GM10847 (cell line): ENCODE results near the gene PDZD2.

Experiments
- POLR2A ChIP-seq: IDR thresholded peaks from 2 replicates; pipeline ENCODE4 v1.6.1; 2011; ENCODE audit not compliant: insufficient read length; ENCODE audit errors: extremely low read depth

The PDZD2 gene

GRCh38 chr5:31748458-31749172 is 109.7 kb downstream of the PDZD2 start:
- no peak for TF ChIP-seq POLR2A

GRCh38 chr5:31750215-31750614 is 111.3 kb downstream of the PDZD2 start:
- TF ChIP-seq POLR2A: no peak

GRCh38 chr5:31751610-31752009 is 112.7 kb downstream of the PDZD2 start:
- TF ChIP-seq POLR2A: no peak

DNA sequence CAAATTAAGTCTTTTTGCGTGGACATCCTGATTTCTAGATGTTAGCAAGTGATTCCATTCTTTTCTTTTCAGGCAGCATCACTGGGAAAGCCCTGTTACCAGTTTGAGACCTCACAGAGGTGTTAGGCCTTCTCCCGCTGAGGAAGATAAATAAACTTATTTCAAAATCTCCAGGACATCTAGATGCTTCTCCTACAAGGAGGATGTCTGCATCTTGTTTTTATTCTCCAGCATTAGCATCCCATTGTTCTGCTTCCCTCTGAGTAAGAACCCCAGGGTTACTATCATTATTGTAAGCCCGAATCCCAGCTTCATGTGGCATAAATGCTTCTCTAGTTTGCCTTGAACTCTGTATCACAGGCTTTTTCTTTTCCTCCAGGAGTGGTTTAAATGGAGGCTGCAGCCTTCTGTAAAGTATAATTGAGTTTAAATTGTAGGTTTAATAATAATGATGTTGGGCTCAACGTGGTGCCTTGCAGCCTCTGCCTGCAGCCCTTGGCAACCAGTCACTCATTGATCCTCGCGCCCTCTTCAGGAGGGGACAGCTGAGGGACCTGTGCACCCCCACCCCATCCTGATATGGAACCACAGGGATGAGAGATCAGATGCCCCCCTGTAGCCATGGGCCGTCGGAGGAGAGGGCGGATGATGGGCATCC is 114.9 kb downstream of the PDZD2 start:
- no peak for TF ChIP-seq POLR2A

GRCh38 chr5:31754358-31754704 is 115.4 kb downstream of the PDZD2 start:
- no peak for TF ChIP-seq POLR2A

DNA sequence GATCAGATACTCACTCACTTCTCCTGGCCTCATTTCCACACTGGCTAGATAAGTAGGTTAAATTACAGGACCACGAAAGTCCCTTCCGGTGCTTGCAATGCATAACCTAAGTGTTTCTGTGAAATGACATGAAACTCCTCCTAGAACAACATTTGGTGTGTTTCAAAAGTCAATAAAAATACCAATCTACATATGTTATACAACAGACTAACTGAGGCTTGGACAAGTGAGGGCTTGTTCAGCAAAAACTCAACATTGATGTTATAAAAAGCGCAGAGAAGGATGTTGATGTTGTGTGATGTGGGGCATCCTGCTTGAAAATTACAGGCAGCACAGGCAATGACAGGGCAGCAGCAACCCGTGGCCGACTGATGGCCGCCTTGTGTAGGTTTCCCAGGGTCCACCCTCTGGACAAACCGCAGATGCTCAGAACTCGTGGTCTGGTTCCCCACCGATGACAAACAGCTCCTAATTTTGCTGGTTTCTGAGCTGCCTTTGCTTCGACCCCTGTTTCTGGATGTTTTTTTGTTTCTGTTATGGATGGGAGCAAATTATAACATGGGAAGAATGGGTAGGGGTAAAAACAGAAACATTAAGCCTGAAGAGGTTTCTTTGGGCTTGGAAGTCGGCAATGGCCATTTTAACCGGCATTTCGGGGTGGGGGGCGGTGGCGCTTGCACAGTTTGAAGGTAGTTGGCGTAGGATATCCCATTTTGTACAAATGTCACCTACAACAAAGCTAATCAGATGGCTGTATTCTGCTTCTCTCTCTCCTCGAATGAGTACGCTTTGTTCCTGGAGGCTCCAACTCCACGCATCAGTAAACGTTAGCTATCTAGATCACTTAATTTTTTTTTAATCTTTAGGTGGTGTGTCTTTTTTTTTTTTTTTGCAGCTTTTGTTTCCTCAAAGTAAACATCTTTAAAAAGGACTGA is 116.1 kb downstream of the PDZD2 start:
- TF ChIP-seq POLR2A: no peak

GRCh38 chr5:31755676-31756230 is 116.8 kb downstream of the PDZD2 start:
- no peak for TF ChIP-seq POLR2A

DNA sequence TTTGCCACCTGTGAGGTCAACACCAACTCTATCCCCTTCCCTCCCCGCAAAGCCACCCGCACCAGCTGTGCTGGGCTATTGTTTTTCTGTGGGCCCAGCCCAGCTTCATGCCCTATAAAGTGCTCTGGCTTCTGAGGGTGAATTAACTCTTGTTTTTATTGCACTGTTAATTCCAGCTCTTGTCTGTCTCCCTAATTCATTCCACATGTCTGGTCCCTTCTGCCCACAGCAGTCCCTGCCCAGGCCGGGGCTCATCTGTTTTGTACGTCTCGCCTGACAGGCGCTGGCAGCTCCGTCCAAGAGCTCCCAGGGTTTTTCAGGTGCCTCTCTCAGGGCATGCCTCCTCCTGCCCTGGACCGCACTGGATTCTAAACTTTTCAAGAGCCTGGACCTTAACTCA is 118.9 kb downstream of the PDZD2 start:
- no peak for TF ChIP-seq POLR2A

GRCh38 chr5:31758803-31759425 is 120.0 kb downstream of the PDZD2 start:
- no peak for TF ChIP-seq POLR2A

GRCh38 chr5:31759925-31760324 is 121.0 kb downstream of the PDZD2 start:
- no peak for TF ChIP-seq POLR2A

- no peak for TF ChIP-seq POLR2A
These were observed 122.9 kb downstream of the PDZD2 start for GRCh38 chr5:31761877-31762276.

- TF ChIP-seq POLR2A: no peak
These were observed 124.5 kb downstream of the PDZD2 start for GRCh38 chr5:31763424-31763823.

DNA sequence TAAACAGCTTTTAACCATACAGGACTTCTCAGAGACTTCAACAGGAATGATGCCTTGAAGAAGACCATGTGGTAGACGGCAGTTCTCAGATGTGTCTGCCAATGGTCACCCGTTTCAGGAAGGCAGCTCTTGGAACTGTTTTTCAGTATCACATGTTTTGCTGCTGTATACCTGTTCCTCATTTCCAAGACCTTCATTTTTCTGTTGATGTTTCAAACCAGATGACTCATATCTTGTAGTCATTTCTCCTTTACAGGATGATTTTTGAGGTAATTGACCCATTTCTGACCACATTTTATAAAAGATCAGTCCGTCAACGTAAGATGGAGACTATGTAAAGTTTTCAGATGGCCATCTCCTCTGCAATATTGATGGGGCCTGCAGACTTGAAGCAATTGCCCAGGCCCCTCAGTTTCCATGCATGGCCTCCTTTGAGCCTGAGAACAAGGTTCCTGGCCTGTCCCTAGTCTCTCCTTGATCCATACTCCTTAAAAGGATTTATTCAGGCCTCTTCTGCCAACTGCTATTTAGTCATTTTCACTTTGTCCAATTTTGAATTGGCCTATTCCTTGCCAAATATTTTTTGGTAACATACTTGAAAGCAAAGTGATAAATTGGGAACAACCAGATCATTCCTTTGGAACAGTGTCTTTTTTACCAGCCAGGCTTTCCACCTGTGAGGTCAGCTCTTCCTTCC is 128.6 kb downstream of the PDZD2 start:
- TF ChIP-seq POLR2A: no peak

GRCh38 chr5:31768046-31768445 is 129.1 kb downstream of the PDZD2 start:
- TF ChIP-seq POLR2A: no peak

DNA sequence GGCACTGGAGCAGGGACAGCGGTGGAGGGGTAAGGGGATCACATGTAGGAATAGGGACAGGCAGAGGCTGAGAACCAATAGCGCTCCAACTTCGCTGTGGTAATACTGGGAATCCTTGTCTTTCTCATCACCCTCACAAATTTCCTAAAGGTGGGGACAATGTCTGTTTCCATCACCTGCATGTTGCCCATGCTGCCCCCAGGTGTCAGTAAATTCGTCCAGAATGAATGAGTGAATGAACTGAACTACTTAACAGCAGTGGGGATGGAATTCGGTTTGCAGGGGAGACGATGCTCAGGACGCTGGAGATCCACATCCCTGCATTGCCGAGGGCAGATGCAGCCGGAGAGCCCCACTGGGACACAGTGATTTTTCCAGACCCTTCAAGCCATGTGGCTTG is 129.9 kb downstream of the PDZD2 start:
- no peak for TF ChIP-seq POLR2A

DNA sequence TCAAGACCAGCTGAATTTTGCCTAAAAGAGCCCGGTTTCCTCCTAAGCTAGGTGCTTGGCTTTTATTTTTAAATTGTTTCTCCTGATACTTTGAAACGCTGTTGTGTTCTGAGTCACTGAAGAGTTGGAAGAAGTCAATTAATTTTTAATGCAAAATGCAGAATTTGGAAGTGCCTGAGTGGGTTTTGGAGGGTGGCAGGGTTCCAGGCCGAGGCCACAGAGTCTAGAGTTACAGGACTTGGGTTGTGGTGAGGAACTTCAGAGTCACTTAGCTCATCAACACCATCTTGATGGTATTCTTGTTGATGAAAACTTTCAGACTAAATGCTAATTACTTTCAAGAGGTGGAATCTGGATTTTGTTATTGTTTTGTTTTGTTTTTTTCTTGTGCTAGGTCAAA is 130.6 kb downstream of the PDZD2 start:
- TF ChIP-seq POLR2A: no peak
